ENCODE results near the gene LONP1.

The LONP1 gene

DNA sequence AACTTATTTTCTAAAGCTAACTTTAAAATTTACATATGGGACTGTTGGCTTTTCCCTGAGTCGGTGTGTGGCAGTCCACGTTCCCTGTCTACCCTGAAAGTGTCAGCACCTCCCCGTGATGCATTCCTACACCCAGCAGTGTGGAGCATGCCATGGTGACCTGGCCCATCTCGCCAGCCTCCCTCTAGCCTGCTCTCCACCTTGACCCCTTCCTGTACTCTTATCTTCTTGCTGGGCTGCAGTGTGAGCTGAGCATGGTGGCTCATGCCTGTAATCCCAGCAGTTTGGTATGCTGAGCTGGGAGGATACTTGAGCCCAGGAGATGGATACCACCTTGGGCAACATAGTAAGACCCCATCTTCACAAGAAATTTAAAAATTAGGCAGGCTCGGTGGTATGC, 65.0 kb downstream of the LONP1 start:
- Histone ChIP-seq H3K9me3 (ENCODE audit: insufficient read depth, low read length, severe bottlenecking) (no peaks in the 10 kb centered on the region), H3K9ac (ENCODE audit: low read depth, low read length) (no peak overlapping the region), H4K20me1 (ENCODE audit: insufficient read depth, low read length) (peaks cover 11% of the 10 kb centered on the region), H3K4me2 (ENCODE audit: insufficient read depth, low read length) (no peak overlapping the region), H3K27me3 (ENCODE audit: insufficient read depth, low read length, poor library complexity) (no peaks in the 10 kb centered on the region), H3K79me2 (ENCODE audit: insufficient read depth, low read length) (peaks cover 9% of the 10 kb centered on the region), H3K4me3 (ENCODE audit: low read depth in 1 of 2, low read length in 2 of 2) (no peak overlapping the region), H3K4me1 (ENCODE audit: insufficient read depth, low read length) (no peaks in the 10 kb centered on the region), H2AFZ (ENCODE audit: low read depth, low read length) (no peak overlapping the region), H3K36me3 (ENCODE audit: insufficient read depth, low read length) (peaks cover 89% of the 10 kb centered on the region), H3K27ac (ENCODE audit: low read length) (no peak overlapping the region)
- DNase-seq: no peak
- no peak for ATAC-seq (ENCODE audit: insufficient read depth, low read depth)
- TF ChIP-seq EZH2 (IDR thresholded peaks at IDR 0.05; ENCODE audit: borderline replicate concordance, low read depth, low read length, severe bottlenecking) (no peak), CTCF (IDR thresholded peaks at IDR 0.05; ENCODE audit: borderline replicate concordance, extremely low read depth, low read length, poor library complexity, severe bottlenecking) (no peak)

GRCh38 chr19:5652261-5652660, 67.7 kb downstream of the LONP1 start:
- Histone ChIP-seq H3K9me3 (ENCODE audit: insufficient read depth, low read length, severe bottlenecking) (no peaks in the 10 kb centered on the region), H3K9ac (ENCODE audit: low read depth, low read length) (no peak overlapping the region), H3K79me2 (ENCODE audit: insufficient read depth, low read length) (peaks cover 20% of the 10 kb centered on the region; the same call in 1 of the 2 replicates), H3K4me2 (ENCODE audit: insufficient read depth, low read length) (no peak overlapping the region), H3K4me3 (ENCODE audit: low read depth in 1 of 2, low read length in 2 of 2) (no peak overlapping the region), H3K27me3 (ENCODE audit: insufficient read depth, low read length, poor library complexity) (no peaks in the 10 kb centered on the region), H3K27ac (ENCODE audit: low read length) (no peak overlapping the region), H3K36me3 (ENCODE audit: insufficient read depth, low read length) (peaks cover 84% of the 10 kb centered on the region), H3K4me1 (ENCODE audit: insufficient read depth, low read length) (no peaks in the 10 kb centered on the region), H4K20me1 (ENCODE audit: insufficient read depth, low read length) (peaks cover 9% of the 10 kb centered on the region), H2AFZ (ENCODE audit: low read depth, low read length) (no peak overlapping the region)
- TF ChIP-seq EZH2 (IDR thresholded peaks at IDR 0.05; ENCODE audit: borderline replicate concordance, low read depth, low read length, severe bottlenecking): no peak
- ATAC-seq (ENCODE audit: insufficient read depth, low read depth): no peak
- DNase-seq: no peak

DNA sequence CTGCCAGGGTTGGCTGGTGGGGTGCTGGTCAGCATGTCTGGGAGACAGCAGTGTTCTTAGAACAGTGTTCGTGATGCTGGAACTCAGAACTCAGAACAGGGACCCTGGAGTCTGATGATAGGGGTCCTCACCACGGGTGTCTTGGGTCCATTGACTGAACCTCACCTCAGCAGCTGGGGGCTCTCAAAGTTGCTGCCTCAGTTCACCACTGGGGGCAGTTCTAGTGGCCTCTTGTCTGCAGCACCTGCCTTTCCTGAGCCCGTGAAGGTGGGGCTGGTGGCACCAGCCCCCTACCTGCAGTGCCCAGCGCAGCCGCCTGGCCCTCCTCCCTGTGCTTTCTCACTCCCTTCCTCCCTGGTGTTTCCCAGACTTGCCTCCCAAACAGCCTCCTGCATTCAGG, 68.6 kb downstream of the LONP1 start:
- peaks cover 87% of the 10 kb centered on the region for H3K36me3 ChIP-seq (ENCODE audit: insufficient read depth, low read length)

GRCh38 chr19:5648464-5648863, 71.5 kb downstream of the LONP1 start:
- H3K9ac ChIP-seq (ENCODE audit: low read depth, low read length): no peak overlapping the region
- no peaks in the 10 kb centered on the region for H3K4me1 ChIP-seq (ENCODE audit: insufficient read depth, low read length)
- no peak overlapping the region for H3K4me3 ChIP-seq (ENCODE audit: low read depth in 1 of 2, low read length in 2 of 2)
- no peak overlapping the region for H3K27ac ChIP-seq (ENCODE audit: low read length)
- DNase-seq: no peak
- H3K27me3 ChIP-seq (ENCODE audit: insufficient read depth, low read length, poor library complexity): no peaks in the 10 kb centered on the region
- ATAC-seq (ENCODE audit: insufficient read depth, low read depth): no peak
- TF ChIP-seq CTCF (IDR thresholded peaks at IDR 0.05; ENCODE audit: borderline replicate concordance, extremely low read depth, low read length, poor library complexity, severe bottlenecking): no peak
- TF ChIP-seq EZH2 (IDR thresholded peaks at IDR 0.05; ENCODE audit: borderline replicate concordance, low read depth, low read length, severe bottlenecking): no peak
- peaks cover 91% of the 10 kb centered on the region for H3K36me3 ChIP-seq (ENCODE audit: insufficient read depth, low read length)
- H4K20me1 ChIP-seq (ENCODE audit: insufficient read depth, low read length): peaks cover 31% of the 10 kb centered on the region
- H3K4me2 ChIP-seq (ENCODE audit: insufficient read depth, low read length): no peak overlapping the region
- no peaks in the 10 kb centered on the region for H3K9me3 ChIP-seq (ENCODE audit: insufficient read depth, low read length, severe bottlenecking)
- H2AFZ ChIP-seq (ENCODE audit: low read depth, low read length): no peak overlapping the region
- H3K79me2 ChIP-seq (ENCODE audit: insufficient read depth, low read length): peaks cover 55% of the 10 kb centered on the region

More for the DNA sequence above, 68.6 kb downstream of the LONP1 start:
- H4K20me1 ChIP-seq (ENCODE audit: insufficient read depth, low read length): peaks cover 18% of the 10 kb centered on the region
- no peak overlapping the region for H2AFZ ChIP-seq (ENCODE audit: low read depth, low read length)
- H3K4me3 ChIP-seq (ENCODE audit: low read depth in 1 of 2, low read length in 2 of 2): no peak overlapping the region
- H3K4me1 ChIP-seq (ENCODE audit: insufficient read depth, low read length): no peaks in the 10 kb centered on the region
- no peak overlapping the region for H3K4me2 ChIP-seq (ENCODE audit: insufficient read depth, low read length)
- H3K9me3 ChIP-seq (ENCODE audit: insufficient read depth, low read length, severe bottlenecking): no peaks in the 10 kb centered on the region
- H3K79me2 ChIP-seq (ENCODE audit: insufficient read depth, low read length): peaks cover 29% of the 10 kb centered on the region
- TF ChIP-seq CTCF (IDR thresholded peaks at IDR 0.05; ENCODE audit: borderline replicate concordance, extremely low read depth, low read length, poor library complexity, severe bottlenecking) (peak; percentile 38), EZH2 (IDR thresholded peaks at IDR 0.05; ENCODE audit: borderline replicate concordance, low read depth, low read length, severe bottlenecking) (no peak)
- no peak for DNase-seq
- no peak for ATAC-seq (ENCODE audit: insufficient read depth, low read depth)
- no peak overlapping the region for H3K9ac ChIP-seq (ENCODE audit: low read depth, low read length)
- no peaks in the 10 kb centered on the region for H3K27me3 ChIP-seq (ENCODE audit: insufficient read depth, low read length, poor library complexity)
- no peak overlapping the region for H3K27ac ChIP-seq (ENCODE audit: low read length)
